Activated CD4-positive, alpha-beta T cell treated with anti-CD3 and anti-CD28 coated beads for 1 hour (primary cell): Measurements from ENCODE around the gene SPTSSA.
"Not testable (repeated sequence)": the region's sequence is repeated elsewhere in the genome, so short reads cannot be mapped to it uniquely, and the experiment has no call there.

Experiments
- DNase-seq: peaks from one replicate; pipeline ENCODE4 v3.0.0-alpha.2; 2020

Gene SPTSSA

GRCh38 chr14:34425095-34425851, 36.8 kb downstream of the SPTSSA start:
- DNase-seq = no peak

GRCh38 chr14:34424488-34424887, 37.6 kb downstream of the SPTSSA start:
- DNase-seq = no peak

GRCh38 chr14:34423445-34423844, 38.6 kb downstream of the SPTSSA start:
- no peak for DNase-seq

- DNase-seq = no peak
Measured at GRCh38 chr14:34420547-34421150, 41.4 kb downstream of the SPTSSA start.

- no peak for DNase-seq
Measured at GRCh38 chr14:34409721-34410120, 52.3 kb downstream of the SPTSSA start.

- DNase-seq = no peak
Measured at GRCh38 chr14:34407951-34408350, 54.1 kb downstream of the SPTSSA start.

- DNase-seq = no peak
Measured at GRCh38 chr14:34404416-34404815, 57.6 kb downstream of the SPTSSA start.

GRCh38 chr14:34403646-34404045, 58.4 kb downstream of the SPTSSA start:
- no peak for DNase-seq

- DNase-seq = no peak
Measured at GRCh38 chr14:34398024-34398423, 64.0 kb downstream of the SPTSSA start.

- DNase-seq = no peak
Measured at GRCh38 chr14:34387974-34388516, 74.0 kb downstream of the SPTSSA start.

GRCh38 chr14:34386865-34387485, 75.1 kb downstream of the SPTSSA start:
- no peak for DNase-seq

GRCh38 chr14:34385881-34386280, 76.2 kb downstream of the SPTSSA start:
- not testable (repeated sequence) for DNase-seq

GRCh38 chr14:34383839-34384238, 78.2 kb downstream of the SPTSSA start:
- no peak for DNase-seq
